A549 (cell line): ENCODE results near the gene TIGIT.

ENCODE experiments used
- CBX8 ChIP-seq: fragments of 200-600 bp; sonication (generic); IDR thresholded peaks from 2 replicates; pipeline ENCODE4 v1.6.1; 2016
- EP300 ChIP-seq, 2 experiments: fragments of >200 bp; sonication (Bioruptor Twin); formaldehyde crosslinking; IDR thresholded peaks; 2 replicates in 1 of 2; 3 replicates in 1 of 2; pipeline ENCODE4 v1.6.1; 2016 to 2017
- HDAC2 ChIP-seq: fragments of 200-600 bp; sonication (generic); IDR thresholded peaks from 2 replicates; pipeline ENCODE4 v1.6.1; 2016
- JUNB ChIP-seq: fragments of >200 bp; sonication (Bioruptor Twin); formaldehyde crosslinking; IDR thresholded peaks from 2 replicates; pipeline ENCODE4 v1.6.1; 2016
- MYC ChIP-seq: IDR thresholded peaks from 2 replicates; pipeline ENCODE4 v1.6.1; 2012; ENCODE audit warnings: mild to moderate bottlenecking, inconsistent platforms, low read length, improper control_type of control experiment, borderline replicate concordance
- POLR2A ChIP-seq: IDR thresholded peaks from 2 replicates; pipeline ENCODE4 v1.6.1; 2012; ENCODE audit warnings: mild to moderate bottlenecking, low read length
- RAD21 ChIP-seq, 2 experiments: fragments of >200 bp in 1 of 2; sonication (Bioruptor Twin) in 1 of 2; formaldehyde crosslinking in 1 of 2; IDR thresholded peaks in 1 of 2; conservative IDR thresholded peaks in 1 of 2; 2 replicates in 1 of 2; 3 replicates in 1 of 2; pipeline ENCODE4 v1.6.1; 2012 to 2018; ENCODE audit warnings: inconsistent platforms in 1 of 2
- RFX5 ChIP-seq: fragments of 450-650 bp; IDR thresholded peaks from 2 replicates; pipeline ENCODE4 v1.7.1; 2014; ENCODE audit warnings: antibody characterized with exemption, mild to moderate bottlenecking, moderate library complexity
- SREBF2 ChIP-seq: fragments of 450-650 bp; IDR thresholded peaks from 2 replicates; pipeline ENCODE4 v1.6.1; 2014; ENCODE audit warnings: mild to moderate bottlenecking, moderate library complexity
- TP53 ChIP-seq: fragments of 250-450 bp; sonication (Bioruptor Pico); IDR thresholded peaks from 2 replicates; pipeline ENCODE4 v1.5.0; 2021; ENCODE audit warnings: mild to moderate bottlenecking, moderate library complexity
- TF ChIP-seq, protein P1 (sequence below): fragments of >200 bp; sonication (Bioruptor Twin); formaldehyde crosslinking; IDR thresholded peaks from 3 replicates; pipeline ENCODE4 v1.5.1; 2016
- TF ChIP-seq, protein P2 (sequence below): IDR thresholded peaks from 2 replicates; pipeline ENCODE4 v1.6.1; 2012
- TF ChIP-seq, protein P3 (sequence below): fragments of 450-650 bp; IDR thresholded peaks from 2 replicates; pipeline ENCODE4 v1.6.1; 2014; ENCODE audit warnings: antibody characterized with exemption

DNA sequence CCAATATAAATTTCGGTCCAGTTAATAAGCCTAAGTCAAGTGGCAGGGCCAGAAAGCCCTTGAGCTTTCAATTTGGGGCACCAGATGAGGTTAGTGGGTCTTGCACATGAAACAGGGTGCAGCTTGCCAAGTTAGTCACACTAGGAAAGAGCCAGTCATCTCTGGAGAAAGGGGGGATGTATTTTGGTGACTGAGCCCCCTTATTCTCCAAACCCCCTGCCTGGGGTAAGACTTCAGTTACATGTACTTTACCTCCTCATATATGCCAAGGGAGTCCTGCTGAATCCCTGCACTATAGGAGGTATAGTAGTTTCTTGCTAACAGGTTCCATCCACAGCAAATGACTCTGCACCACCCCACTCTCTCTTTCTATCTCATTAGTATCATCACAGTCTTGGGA lies 62.7 kb downstream of the TIGIT start:
- TF ChIP-seq MYC (no peak), POLR2A (no peak), EP300 (IDR thresholded peaks at IDR 0.05) (no peak), HDAC2 (no peak), RAD21 (conservative IDR thresholded peaks at IDR 0.05 in 1 of 2, IDR thresholded peaks at IDR 0.05 in 1 of 2) (no peak), RFX5 (no peak), CBX8 (no peak), SREBF2 (no peak), JUNB (no peak), TP53 (CRISPR knock-in tag) (no peak)
- TF ChIP-seq, protein P1, sequence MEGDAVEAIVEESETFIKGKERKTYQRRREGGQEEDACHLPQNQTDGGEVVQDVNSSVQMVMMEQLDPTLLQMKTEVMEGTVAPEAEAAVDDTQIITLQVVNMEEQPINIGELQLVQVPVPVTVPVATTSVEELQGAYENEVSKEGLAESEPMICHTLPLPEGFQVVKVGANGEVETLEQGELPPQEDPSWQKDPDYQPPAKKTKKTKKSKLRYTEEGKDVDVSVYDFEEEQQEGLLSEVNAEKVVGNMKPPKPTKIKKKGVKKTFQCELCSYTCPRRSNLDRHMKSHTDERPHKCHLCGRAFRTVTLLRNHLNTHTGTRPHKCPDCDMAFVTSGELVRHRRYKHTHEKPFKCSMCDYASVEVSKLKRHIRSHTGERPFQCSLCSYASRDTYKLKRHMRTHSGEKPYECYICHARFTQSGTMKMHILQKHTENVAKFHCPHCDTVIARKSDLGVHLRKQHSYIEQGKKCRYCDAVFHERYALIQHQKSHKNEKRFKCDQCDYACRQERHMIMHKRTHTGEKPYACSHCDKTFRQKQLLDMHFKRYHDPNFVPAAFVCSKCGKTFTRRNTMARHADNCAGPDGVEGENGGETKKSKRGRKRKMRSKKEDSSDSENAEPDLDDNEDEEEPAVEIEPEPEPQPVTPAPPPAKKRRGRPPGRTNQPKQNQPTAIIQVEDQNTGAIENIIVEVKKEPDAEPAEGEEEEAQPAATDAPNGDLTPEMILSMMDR, result no peak
- TF ChIP-seq, protein P2, sequence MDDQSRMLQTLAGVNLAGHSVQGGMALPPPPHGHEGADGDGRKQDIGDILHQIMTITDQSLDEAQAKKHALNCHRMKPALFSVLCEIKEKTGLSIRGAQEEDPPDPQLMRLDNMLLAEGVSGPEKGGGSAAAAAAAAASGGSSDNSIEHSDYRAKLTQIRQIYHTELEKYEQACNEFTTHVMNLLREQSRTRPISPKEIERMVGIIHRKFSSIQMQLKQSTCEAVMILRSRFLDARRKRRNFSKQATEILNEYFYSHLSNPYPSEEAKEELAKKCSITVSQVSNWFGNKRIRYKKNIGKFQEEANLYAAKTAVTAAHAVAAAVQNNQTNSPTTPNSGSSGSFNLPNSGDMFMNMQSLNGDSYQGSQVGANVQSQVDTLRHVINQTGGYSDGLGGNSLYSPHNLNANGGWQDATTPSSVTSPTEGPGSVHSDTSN, result no peak
- TF ChIP-seq, protein P3, sequence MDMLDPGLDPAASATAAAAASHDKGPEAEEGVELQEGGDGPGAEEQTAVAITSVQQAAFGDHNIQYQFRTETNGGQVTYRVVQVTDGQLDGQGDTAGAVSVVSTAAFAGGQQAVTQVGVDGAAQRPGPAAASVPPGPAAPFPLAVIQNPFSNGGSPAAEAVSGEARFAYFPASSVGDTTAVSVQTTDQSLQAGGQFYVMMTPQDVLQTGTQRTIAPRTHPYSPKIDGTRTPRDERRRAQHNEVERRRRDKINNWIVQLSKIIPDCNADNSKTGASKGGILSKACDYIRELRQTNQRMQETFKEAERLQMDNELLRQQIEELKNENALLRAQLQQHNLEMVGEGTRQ, result no peak
